Fibroblast of peridontal ligament (primary cell): Measurements from ENCODE around the gene PARVA.
A peak's percentile ranks its signal among the peaks of the same experiment; 100 is the strongest.
"Not testable (repeated sequence)": the region's sequence is repeated elsewhere in the genome, so short reads cannot be mapped to it uniquely, and the experiment has no call there.

Experiments used
- DNase-seq: peaks from one replicate; pipeline ENCODE4 v3.0.0-alpha.2; 2010; ENCODE audit errors: extremely low read depth

Gene PARVA

DNA sequence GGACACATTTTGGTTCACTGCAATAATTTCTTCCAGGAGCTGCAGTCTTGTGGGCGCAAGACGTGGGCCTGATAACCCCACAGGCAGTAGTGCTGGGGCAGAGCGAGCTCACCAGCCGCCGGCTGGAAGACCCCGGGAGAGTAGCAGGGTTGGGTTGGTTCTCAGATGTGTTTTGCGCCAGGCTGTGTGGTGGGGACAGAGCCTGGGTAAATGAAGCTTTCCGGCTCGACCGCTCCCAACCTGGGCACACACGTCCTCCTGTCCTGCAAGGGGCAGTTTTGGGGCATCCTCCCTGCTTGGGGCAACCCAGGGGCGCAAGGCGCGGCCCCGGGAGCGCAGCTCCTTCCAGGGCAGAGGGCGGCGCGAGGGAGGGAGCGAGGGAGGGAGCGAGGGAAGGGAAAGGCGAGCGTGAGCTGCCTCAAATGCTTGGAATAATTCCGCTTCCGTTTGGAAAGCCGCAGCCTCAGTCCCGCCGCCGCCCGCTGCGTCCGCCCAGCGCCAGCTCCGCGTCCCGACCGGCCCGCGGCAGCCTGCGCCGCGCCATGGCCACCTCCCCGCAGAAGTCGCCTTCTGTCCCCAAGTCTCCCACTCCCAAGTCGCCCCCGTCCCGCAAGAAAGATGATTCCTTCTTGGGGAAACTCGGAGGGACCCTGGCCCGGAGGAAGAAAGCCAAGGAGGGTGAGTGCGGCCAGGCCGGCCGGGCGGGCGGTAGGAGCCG lies at the start of gene PARVA:
TSS of gene PARVA (plus strand) at position 466 of the 718 bp plus-strand sequence. CDS start at position 543, 77 bp downstream.
- peak; percentile 83 for DNase-seq

- no peak for DNase-seq
These were observed 48.2 kb upstream of the PARVA start for GRCh38 chr11:12329169-12329568.

DNA sequence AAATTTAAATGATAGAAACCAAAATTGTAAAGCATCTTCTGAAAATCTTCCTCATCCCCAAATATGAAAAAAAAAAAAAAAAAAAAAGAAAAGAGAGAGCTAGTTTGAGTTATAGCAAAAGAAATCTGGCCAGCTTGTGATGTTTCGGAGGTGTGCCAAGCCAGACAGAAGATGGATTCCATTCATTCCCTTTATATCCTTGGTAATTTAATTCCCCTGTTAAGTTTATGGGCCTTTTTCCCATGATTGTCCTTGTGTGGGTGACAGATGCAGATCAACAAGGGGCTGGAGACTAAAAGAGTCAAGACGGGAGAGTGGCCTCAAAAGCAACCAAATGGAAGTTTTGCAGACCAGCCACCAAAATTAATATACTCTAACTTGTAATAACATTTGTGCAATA lies 47.6 kb upstream of the PARVA start:
- DNase-seq = no peak

GRCh38 chr11:12330485-12331231 lies 46.7 kb upstream of the PARVA start:
- peak; percentile 24 for DNase-seq

DNA sequence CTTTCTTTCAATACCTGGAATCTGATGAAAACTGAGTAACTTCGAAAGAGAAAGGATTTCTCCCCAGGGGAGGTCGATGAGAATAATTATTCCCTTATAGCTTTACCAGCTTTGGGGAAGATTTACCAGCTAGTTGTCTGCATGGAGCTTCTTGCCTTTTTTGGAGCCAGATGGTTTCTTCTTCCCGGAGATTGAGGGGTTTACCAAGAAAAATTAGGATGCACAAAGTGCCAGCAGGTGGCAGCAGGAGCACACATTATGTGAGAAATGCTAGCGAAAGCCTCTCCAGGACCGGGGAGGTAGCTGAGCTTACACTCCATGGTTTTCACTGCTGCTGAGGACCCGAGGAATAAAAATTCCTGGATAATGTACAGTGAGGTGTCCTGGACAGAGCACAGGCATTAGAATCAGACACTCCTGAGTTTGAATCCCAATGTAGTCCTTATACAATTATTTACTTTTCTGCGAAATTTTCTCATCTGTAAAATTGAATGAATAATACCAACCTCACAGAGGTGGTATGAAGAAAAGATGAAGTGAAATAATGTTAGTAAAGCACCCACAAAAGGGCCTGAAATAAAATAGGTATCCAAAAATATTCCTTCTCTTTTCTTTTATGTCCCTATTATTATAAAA lies 46.0 kb upstream of the PARVA start:
- DNase-seq = peak; percentile 94

DNA sequence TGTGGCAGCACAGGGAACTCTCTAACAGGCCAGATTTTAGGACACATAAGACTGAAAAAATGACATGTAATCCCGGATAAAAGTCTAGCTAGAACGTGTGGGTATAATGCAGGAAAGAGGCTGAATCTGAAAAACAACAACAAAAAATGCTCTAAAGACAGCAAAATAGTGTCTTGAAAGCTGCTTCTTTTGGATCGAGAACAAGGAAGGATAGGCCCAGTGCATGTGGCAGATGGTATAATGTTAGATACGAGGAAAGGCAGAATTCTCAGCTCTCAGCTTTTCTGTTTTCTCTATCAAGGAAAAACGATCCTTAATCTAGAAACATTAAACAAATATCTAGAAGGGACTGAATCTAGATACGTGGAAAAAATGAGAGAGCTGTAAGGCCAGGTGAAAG lies 33.8 kb upstream of the PARVA start:
- no peak for DNase-seq

DNA sequence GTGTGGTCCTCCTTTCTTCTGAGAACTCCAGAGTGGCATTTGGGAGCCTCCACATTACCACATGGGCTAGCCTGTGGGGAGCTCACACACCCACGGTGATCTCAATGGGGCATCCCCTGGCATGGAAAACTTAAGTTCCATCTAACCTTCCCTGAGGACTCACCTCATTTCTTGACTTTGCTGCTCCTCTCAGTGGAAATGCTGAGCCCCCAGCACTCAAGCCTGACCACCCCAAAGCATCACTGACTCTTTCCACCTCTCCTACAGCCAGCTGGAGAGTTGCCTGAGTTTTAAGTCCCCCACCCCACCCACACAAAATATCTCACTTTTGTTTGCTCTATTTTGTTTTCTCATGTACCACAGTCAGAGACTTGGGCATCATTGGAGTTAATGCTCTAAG lies 23.8 kb upstream of the PARVA start:
- no peak for DNase-seq

DNA sequence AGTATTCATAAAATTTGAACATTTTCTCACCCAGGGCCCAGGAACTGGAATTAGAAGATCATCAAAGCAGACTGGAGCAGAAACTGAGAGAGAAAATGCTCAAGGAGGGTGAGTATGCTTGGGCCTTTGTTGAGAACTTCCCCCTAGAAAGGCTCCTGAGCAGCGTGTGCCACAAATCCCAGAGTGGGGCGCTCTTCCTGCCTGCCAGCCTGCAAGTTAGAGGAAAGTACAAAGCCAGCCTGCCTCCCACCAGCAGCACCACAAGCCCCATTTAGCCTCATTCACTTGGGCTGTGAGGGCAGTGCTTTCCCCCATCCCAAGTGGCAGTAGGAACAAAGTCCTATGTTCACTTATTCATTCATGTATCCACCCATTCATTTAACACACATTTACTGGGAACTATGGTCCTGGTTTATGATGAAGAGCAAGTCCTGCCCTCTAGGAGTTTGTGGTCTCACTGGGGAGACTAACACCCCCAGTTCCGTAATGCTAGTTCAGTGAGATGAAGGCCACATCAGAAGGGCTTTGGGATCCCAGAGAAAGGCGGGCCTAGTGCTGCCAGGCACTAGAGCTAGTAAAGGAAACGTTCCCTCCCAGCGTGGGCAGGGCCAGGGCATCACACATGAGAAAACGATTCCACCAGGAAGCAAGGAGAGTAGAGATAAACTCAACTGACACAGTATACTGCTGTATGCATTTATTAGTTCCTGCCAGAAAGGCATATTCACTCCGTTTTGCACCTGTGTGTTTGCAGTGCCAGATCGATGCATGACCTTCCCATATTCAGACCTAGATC lies 22.4 kb upstream of the PARVA start:
- no peak for DNase-seq

GRCh38 chr11:12356944-12357655 lies 20.3 kb upstream of the PARVA start:
- no peak for DNase-seq

DNA sequence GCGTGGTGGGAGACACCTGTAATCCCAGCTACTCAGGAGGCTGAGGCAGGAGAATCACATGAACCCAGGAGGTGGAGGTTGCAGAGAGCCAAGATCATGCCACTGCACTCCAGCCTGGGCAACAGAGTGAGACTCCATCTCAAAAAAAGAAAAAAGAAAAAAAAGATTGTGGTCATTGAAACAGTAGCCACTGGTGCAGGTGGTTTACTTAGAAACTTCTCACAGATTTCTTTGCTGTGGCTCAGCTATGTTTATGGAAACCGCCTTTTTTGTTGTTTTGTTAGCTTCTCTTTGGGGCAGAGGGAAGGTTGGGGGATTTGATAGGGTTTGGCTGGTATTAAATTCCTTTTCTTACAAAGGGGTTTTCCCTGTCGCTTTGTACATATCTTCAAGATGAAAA lies 19.7 kb upstream of the PARVA start:
- not testable (repeated sequence) for DNase-seq

GRCh38 chr11:12358302-12359188 lies 18.8 kb upstream of the PARVA start:
- DNase-seq = no peak

GRCh38 chr11:12359761-12360160 lies 17.6 kb upstream of the PARVA start:
- peak; percentile 67 for DNase-seq

DNA sequence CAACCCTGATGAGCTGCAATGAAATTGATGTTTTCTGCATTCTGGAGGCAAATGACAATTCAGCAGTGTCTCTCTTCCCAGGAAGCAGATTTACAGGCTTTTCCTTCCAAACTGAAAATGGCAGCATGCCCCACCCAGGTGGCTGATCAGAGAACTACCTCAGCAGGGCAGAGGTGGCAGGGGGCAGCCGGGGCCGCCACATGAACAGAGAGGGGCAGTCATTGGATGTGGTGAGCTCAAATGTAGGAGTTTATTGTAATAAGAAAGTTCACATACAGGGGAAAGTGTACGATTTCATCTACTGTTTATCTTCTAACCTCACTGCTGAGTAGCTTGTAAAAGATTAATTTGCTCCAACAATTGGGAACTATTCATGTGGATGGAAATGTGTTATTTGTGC lies 15.7 kb upstream of the PARVA start:
- DNase-seq = no peak

DNA sequence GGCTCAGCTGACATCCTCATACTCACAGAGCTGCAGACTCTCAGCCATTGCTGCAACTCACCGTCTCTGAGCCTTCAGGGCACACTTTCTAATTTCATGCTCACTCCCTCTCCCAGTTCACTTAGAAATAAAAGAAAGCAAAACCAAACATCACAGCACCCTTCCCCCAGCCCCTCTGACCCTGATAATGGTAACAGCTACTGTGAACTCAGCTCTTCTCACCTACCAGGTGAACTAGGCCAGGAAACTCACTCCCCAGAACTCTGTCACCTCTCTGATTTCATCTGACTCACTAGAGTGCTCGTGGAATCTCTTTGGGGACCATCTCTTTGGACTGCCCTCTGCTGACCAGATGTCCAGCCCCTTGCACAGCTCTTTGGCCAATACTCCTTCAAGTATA lies 14.5 kb upstream of the PARVA start:
- no peak for DNase-seq

- DNase-seq = no peak
These were observed 14.0 kb upstream of the PARVA start for GRCh38 chr11:12363373-12363772.

- DNase-seq = peak; percentile 23
These were observed 11.3 kb upstream of the PARVA start for GRCh38 chr11:12365965-12366575.

- not testable (repeated sequence) for DNase-seq
These were observed 10.3 kb upstream of the PARVA start for GRCh38 chr11:12367057-12367456.

GRCh38 chr11:12372111-12372510 lies 5.3 kb upstream of the PARVA start:
- no peak for DNase-seq

- no peak for DNase-seq
These were observed 1.7 kb upstream of the PARVA start for GRCh38 chr11:12375720-12376119.
